NCI-H460 (cell line): ENCODE measurements around the gene EHHADH. TPM values are rescaled to one million over a fixed set of nuclear protein-coding genes. Genes with fewer than 3 reads are reported as not detected.
"Not testable (repeated sequence)": the region's sequence is repeated elsewhere in the genome, so short reads cannot be mapped to it uniquely, and the experiment has no call there.

ENCODE experiments used
- DNase-seq: peaks from one replicate; pipeline ENCODE4 v3.0.0-alpha.2; 2016; ENCODE audit warnings: low read depth; ENCODE audit errors: extremely low read depth
- polyA plus RNA-seq: library from polyadenylated mRNA; depleted of rRNA; stranded (reverse); fragments of >200 nt; gene quantifications from 2 replicates; pipeline ENCODE4 v1.2.3, GENCODE V29; 2014; cell fraction: nucleus; rRNA removed
- total RNA-seq: library from RNA; depleted of rRNA; stranded (reverse); fragments of >200 nt; shearing (Covaris generic); gene quantifications from 2 replicates; pipeline ENCODE4 v1.2.3, GENCODE V29; 2014; rRNA removed

Gene EHHADH
- 2.3 and 2.6 TPM in 2 replicates for total RNA-seq
- polyA plus RNA-seq: 1.6 and 2.3 TPM in 2 replicates

DNA sequence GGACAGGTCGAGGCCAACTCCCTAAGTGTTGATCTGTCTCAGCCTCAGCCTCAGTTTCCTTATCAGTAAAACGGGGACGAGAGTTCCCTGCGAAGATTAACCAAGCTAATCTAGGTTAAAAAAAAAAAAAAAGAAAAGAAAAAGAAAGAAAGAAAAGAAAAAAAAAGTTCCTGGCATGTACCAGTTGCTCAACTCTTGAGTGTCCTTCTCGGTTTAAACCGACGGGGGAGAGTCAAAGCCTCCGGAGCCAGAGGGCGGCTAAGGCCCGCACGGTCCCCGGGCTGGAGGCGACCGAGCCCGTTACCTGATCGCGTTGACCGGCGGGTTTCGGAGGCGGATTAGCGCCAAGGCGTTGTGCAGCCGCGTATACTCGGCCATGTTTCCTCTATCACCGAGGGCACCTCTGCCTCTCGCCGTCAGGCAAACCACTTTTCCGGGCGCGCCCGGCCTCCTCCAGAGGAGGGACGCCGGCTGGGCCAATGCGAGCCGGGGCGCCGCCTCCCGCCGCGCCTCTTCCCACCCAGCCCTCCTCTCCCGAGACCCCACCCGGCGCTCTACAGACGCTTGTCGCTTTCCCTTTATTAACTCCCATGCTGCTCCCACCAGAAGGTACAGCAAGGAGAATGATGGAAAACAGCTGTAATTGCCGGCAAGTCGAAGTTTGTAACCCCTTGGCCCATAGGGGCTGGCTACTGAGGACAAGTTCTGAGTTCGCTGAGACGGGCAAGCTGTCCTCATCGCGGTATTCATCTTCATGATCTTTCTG, at the start of gene EHHADH:
TSS of gene EHHADH (minus strand) at position 405 of the 766 bp plus-strand sequence. CDS start at position 378, 27 bp downstream.
- peak; percentile 42 for DNase-seq

DNA sequence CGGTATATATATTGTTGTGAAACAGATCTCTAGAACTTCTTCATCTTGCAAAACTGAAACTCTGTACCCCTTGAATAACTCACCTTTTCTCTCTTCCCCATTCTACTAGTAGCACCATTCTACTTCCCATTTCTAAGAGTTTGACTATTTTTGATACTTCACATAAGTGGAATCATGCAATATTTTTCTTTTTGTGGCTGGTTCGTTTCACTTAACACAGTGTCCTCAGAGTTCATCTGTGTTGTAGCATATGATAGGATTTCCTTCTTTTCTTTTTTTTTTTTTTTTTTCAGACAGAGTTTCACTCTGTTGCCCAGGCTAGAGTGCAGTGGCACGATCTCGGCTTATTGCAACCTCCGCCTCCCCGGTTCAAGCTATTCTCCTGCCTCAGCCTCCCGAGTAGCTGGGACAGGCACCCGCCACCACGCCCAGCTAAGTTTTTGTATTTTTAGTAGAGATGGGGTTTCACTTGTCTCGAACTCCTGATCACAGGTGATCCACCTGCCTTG, 46.1 kb upstream of the EHHADH start:
- not testable (repeated sequence) for DNase-seq

DNA sequence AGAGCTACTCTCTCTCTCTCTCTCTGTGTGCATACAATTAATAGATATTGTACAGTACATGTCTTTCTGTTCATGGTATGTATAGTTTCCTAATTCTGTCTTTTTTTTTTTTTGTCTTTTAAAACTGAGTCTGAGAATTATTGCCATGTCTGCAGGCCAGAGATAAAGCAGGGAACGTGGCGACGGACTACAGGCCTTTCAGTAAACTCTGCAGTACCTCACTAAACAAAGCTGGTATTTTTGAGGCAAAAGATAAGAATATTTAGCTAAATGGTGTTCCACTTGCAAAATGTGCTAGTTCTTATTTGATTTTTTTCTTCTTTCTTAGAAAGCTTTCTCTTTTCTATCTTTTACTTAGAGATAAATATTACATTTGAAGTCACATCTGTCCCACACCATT, 44.0 kb upstream of the EHHADH start:
- no peak for DNase-seq

DNA sequence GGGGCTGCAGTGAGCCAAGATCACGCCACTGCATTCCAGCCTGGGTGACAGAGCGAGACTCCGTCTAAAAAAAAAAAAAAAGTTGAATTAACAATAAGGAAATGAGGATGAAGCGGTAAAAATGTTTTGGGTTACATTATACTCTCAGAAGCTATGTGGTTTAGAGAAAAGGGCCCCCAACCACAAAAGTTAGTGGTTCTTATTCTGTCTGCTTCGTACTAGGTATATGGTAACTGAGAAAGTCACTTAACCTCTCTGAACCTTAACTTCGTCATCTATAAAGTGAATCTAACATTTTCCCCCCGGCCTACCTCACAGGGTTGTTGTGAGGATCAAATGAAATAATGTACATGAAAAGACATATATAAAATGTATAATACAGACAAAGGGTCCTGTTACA, 38.4 kb upstream of the EHHADH start:
- no peak for DNase-seq

DNA sequence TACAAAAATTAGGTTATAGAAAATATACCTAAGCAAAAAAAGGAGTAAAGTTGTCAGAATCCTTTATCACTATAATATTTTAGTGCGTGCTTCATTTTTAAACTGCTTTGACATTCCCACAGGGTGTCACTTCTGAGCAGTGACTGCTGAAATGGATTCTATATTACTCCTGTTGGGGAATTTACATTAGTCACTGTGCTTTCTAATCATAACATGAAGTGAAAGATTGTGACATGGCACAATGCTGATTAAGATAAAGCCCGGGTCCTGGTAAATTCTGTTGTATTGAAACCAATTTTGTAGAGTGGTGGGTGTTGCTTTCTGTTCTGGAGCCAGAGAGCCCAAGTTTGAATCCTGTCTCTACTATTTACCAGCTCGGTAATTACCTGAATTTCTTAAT, 36.4 kb upstream of the EHHADH start:
- DNase-seq: peak; percentile 26

DNA sequence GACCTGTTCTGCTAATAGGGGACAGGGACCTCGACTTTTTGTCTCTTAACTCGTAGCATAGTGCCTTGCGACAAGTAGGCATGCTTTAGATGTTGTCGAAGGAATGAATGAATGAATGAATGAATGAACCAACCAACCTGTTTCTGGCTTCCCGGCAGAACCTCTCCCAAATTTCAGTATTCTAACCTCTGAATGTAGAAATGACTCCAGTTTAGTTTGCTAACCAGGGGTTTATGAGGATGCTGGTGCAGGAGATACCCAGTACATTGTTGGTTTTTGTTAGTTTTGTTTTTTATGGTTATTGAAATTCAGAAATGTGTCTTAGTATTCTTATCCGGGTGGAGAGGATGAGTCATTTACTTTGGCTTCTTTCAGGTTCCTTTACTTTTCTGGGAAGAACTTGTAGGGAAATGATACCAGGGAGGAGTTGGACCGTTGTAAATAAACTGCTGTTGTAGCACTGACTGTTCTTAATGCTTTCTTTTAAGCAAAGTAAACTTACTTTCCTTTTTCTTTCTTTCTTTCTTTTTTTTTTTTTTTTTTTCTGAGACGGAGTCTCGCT, 29.6 kb upstream of the EHHADH start:
- DNase-seq: no peak

DNA sequence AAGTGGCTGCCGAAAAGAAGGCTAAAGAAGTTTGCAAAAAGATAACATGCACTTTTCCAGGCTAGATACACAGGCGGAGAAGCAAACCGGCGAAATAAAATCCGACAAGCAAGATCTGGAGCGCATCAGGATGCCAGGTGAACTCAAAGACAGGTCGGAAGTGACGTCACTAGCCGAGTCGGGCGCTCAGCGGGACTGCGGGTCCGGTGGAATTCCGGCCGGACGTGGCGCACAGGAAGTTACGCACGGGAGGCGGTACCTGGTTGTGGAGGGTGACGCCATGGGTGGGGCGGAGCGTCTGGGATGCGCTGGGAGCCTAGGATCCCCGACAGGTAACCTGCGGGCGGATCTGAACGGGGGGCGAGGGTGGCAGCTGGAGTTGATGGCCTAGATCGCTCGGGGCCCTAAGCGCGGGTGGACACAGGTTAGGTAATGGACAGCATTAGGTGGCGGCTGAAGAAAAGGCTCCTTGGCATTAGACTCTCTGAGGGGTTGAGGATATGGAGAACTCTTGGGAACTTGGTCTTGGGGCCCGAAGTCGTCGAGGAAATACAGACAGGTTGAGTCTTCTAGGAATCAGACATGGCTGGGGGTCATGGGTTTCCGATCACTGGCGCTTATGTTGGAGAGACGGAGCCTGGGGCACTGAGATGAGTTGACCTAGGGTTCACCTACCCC, 29.0 kb upstream of the EHHADH start:
- DNase-seq: peak; percentile 87

DNA sequence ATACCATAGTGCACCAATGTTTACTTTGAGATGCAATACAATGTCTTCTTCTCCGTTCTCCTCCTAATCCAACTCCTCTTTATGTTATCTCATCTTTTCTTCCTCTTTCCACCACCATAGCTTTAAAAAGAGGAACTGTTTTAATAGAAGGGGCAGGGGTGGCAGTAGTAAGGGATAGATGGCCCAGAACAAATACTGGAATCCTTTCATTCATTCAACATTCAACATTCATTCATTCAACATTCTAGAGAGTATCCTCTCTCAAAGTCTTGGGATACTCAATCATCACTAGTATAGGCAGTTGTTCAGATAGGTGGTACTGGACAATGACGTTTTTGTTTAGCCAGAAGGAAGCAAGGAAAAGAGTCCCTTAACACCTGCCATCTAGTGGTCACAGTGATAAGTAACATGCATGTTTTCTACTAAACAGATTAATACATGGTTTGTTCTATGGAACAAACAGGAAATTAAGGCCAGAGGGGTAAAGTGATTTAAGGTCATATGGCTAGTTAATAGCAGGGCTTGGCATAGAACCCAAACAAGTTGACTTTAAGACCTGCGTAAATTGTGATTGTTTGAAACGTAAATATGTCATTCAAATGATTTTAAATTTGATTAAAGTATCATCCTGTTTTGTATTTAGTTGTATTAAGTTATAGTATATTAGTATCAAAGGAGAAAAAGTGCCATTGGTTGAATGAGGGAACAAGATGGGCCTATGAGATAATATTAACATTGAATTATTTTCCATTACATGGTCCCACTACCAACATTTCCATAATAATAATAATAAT, 26.9 kb upstream of the EHHADH start:
- DNase-seq: peak; percentile 53

DNA sequence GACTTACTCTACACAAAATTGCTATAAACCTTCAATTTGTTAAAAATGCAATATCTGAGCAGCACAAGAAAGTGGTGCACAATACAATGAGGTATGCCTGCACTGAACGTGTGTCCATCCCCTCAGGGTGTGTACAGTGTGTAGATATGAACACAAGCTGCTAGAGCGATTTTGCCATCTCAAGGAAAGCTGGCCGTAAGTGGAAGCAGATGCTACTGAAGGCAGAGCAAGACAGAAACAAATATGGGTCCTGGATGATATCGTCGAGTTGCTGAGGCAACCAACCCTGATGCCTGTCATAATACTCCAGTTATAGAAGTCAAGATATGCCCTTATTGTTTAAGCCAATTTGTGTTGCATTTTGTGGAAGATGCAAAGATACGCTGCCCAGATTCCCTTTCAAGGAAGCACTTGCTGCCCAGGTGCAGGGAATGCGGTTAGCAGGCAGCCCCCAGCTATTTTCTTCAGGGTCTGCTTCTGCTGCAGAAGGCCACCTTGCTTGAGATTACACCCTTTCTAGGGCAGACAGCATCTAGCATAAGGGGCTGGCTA, 25.8 kb upstream of the EHHADH start:
- no peak for DNase-seq

DNA sequence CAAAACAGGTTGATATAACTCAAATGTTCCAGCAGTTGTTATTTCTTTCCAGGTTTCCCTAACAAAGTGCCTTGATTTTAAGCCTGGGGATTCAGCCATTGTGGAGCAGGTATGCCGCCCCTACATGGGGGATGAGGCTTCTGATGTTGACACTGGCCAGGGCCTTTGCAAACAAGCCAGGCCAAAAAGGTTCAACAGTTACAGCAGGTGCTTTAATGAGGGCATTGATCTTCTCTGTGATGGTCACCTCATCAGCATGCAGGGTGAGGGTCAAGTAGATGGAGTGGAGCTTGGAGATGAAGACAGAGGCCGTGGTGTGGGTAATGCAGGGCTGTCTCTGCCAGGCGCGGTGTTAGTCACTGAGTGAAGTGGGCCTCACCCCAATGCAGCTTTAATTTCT, 22.6 kb upstream of the EHHADH start:
- DNase-seq: no peak

DNA sequence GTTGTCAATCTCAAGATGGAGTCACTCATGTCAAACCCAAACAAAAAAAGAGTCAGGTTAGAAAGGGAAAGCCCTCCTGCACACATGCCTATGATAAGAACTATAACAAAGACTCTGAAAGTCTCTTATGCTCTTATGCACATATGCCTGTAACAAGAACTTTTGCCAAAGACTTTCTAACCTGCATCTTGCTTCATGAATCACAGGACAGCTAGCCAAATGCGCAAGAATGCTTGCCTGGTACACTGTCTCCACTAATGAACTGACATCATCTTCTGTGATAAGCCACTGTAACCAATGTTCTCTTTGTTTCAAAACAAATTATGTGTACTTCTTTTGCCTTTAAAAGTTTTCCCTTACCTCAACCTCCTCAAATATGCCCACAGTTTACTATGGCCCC, 18.2 kb upstream of the EHHADH start:
- DNase-seq: no peak

DNA sequence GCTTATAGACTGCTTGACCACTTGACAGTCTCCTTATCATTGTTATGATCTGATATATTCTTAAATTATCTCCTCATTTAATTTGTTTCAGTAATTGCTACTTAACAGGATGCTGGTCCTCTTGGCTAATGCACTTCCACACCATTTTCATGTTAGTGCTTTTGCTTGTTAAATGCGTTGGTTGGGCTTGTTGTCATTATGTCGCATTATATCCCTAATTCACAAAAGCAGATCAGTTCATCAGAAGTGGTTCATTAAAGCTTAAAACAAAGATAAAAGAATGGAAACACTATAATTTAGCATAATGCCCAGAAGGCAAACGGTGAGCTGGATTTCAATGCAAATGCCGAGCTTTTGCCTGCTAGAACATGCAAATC, 17.1 kb upstream of the EHHADH start:
- no peak for DNase-seq

DNA sequence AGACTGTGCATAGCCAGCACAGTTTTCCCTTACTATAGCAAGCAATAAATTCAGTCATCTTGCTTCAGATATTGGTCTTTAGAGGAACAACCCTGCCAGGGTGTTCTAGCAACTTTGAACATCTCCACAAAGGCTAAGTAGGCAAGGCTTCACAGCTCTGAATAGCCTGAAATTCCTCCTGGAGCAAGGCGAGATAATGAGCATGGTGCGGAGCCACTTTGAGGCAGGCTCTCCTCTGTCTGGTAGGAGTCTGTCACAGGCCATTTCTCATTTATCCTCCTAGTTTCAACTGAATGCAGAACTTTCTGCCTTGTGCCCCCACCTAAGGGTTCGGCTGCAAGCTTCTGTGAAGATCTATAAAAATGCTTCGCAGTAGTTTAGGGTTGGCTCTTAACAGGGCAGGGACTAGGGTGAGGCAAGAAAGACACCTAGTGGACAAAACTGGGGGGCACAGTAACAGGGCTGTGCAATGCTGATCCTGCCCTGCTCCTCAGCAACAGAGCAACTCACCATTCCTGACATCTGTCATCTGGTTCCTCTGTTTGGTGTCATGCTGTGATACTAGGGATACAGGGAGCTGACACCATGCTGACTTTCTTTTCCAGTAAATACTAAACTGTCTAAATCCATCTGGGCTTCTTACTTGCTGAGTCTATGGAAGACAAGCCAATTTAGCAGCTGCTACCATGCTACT, 16.6 kb upstream of the EHHADH start:
- peak; percentile 17 for DNase-seq

DNA sequence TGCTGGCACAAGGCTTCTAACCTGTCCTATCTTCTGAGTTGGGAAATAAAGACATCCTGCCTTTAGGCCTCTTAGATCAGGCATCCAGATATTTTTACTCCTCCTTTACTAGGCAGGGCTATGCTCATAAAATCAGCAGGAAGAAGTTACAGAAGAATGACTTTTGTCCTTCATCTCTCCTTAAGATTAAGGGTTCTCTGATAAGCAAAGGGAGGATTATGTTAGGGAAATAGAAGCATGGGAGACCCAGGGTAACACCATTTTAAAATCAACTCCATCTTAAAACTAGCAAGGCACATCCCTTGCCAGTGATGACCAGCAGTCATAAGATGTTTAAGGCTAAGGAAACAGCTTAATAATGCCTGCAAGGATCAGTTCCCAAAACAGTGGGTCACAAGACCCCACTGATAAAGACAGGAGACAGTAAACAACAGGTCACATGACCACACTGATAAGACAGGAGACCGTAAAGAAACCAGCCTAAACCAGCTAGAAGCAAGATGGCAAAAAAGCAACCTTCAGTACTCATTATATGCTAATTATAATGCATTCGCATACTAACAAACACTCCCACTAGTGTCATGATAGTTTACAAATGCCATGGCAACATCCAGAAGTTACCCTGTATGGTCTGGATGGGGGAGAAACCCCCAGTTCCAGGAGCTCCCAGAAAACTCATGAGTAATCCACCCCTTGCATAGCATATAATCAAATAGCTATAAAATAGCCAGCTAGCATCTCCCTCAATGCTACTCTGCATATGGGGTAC, 14.5 kb upstream of the EHHADH start:
- DNase-seq: no peak

DNA sequence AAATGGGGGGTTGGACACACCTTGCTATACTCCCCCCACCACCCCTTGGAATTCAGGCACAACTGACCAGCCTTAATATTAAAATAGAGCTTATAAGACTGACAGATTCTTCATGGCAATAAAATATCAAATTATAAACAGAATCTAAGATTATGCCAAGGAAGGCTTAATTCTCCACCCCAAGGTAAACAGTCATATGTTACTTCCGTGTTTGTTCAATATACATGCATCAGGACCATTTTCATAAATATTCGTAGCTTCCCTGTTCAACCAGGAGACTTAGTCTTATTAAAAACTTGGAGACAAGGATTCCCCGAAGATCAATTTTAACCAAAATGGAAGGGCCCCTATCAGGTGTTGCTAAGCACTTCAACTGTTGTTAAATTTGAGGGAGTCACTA, 13.3 kb upstream of the EHHADH start:
- no peak for DNase-seq

DNA sequence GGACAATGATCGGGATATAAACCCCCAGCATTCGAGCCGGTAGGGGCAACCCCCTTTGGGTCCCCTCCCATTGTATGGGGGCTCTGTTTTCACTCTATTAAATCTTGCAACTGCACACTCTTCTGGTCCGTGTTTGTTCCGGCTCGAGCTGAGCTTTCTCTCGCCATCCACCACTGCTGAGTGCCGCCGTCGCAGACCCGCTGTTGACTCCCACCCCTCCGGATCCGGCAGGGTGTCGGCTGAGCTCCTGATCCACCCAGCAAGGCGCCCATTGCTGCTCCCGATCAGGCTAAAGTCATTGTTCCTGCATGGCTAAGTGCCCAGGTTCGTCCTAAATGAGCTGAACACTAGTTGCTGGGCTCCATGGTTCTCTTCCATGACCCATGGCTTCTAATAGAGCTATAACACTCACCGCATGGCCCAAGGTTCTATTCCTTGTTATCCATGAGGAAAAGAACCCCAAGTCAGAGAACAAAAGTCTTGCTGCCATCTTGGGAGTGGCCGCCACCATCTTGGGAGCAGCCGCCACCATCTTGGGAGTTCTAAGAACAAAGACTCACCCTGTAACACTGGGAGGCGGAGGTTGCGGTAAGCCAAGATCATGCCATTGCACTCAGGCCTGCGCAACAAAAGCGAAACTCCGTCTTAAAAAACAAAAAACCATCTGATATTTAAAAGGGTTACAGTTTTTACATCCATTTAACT, 11.2 kb upstream of the EHHADH start:
- DNase-seq: no peak

DNA sequence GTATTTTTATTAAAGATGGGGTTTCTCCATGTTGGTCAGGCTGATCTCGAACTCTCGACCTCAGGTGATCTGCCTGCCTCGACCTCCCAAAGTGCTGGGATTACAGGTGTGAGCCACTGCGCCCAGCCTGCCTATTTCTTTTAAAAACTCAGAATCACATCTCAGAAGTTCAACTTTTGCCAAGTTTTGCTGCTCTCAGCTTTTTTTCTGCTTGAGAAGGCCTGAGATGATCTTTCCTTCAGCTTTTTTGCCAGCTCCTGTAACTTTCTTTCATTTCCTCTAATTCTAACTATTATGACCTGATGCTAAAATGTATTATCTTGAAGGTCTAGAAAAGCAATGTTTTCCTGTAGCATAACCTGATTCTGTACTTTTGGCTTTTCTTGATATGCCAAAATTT, 9.6 kb upstream of the EHHADH start:
- DNase-seq: no peak

DNA sequence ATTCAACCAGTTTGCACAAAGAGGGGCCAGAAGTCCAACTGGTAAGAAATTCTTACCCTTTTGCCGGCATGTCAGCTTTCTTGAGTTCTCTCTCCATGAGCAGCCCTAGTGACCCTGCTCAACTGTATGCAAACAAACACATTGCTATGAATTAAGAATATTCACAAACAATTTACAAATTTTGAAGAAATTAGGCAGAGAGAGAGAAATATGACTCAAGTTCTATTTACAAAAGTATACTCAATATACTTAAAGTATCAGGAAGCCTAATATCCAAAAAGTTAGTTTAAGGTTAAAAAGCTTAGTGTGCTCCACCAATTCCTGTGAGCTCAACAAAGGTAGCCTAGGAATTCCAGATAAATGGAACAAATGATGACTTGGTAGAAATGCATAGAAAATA, 3.5 kb upstream of the EHHADH start:
- no peak for DNase-seq

DNA sequence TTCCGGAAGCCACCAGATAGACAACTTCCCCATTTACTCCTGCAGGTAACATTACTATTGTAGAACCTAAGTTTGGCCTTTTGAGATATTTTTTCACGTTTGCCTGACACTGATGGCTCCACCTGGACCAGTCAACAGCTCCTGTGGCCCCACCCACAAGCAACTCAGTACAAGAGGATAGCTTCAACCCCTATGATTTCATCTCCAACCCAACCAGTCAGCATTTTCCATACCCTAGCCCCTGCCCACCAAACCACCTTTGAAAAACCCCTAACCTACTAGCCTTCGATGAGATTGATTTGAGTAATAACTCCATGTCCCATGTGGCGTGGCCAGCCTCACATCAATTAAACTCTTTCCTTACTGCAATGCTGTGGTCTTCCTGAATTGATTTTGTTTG, 950 bp upstream of the EHHADH start:
- DNase-seq: no peak
